Muscle layer of colon (tissue), 2 donors: Measurements from ENCODE around the gene LHFPL3.

ENCODE experiments used
- H3K27ac ChIP-seq: one replicate; pipeline ENCODE4 v1.7.0; 2013; ENCODE audit warnings: low read depth, mild to moderate bottlenecking, low read length, moderate library complexity
- H3K27me3 ChIP-seq, 2 donors: one replicate each; pipeline ENCODE4 v1.7.0; 2013; ENCODE audit warnings: low read length in 2 of 2, mild to moderate bottlenecking in 2 of 2; ENCODE audit not compliant: insufficient read depth in 2 of 2, control insufficient read depth in 1 of 2
- H3K36me3 ChIP-seq: one replicate; pipeline ENCODE4 v1.7.0; 2013; ENCODE audit warnings: mild to moderate bottlenecking, low read length; ENCODE audit not compliant: insufficient read depth
- H3K4me1 ChIP-seq: one replicate; pipeline ENCODE4 v1.7.0; 2013; ENCODE audit warnings: mild to moderate bottlenecking, low read length; ENCODE audit not compliant: insufficient read depth
- H3K4me3 ChIP-seq, 2 donors: one replicate each; pipeline ENCODE4 v1.7.0; 2013; ENCODE audit warnings: low read length in 2 of 2, low read depth in 1 of 2, mild to moderate bottlenecking in 1 of 2, moderate library complexity in 1 of 2
- H3K9ac ChIP-seq: one replicate; pipeline ENCODE4 v1.7.0; 2013; ENCODE audit warnings: low read length
- H3K9me3 ChIP-seq: one replicate; pipeline ENCODE4 v1.7.0; 2013; ENCODE audit warnings: mild to moderate bottlenecking, low read length
- donor health status: abdominal sarcoma.
- donor health status: Adenocarcinoma of cecum.

Gene LHFPL3

DNA sequence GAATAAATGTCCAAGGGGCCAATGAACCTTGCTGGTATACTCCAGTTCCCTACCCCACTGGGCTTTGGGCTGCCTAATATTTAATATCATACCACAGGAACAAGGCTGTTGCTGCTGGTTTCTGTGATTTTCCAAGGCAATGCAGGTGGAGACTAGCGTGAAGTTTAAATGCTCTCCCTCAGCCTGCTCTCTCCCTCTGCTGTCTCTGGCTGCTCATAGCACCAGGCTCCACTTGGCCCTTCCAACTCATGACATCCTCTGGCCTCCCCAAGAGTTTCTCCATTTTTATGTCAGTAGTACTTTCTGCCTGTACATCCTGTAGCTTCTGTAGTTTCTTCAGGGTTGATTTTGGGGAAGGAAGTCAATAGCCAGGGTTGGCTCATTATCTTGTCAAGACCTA, 103.5 kb downstream of the LHFPL3 start:
- Histone ChIP-seq H3K27me3 (no peaks in the 10 kb centered on the region), H3K9me3 (no peaks in the 10 kb centered on the region)

DNA sequence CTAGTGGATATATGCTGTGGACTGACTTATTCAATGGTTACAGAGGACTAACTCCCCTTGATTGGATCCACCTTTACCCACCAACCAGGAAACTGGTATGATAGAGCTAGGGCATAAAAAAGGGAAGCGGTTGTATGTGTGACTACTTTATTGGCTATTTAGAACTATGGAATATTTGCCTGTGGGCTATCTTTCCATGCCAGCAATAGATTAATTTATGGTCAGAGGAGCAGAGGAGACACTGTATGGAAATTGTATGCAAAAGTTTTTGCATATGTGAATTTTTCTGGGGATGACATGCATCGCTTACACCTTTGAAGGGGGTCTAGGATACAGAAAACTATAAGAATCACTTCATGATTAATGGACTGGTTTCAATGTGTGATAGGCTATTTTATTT, 105.7 kb downstream of the LHFPL3 start:
- H3K36me3 ChIP-seq: no peaks in the 10 kb centered on the region
- no peaks in the 10 kb centered on the region for H3K9me3 ChIP-seq
- H3K27me3 ChIP-seq: no peaks in the 10 kb centered on the region
- H3K27ac ChIP-seq: no peak overlapping the region
- no peaks in the 10 kb centered on the region for H3K4me1 ChIP-seq
- no peak overlapping the region for H3K4me3 ChIP-seq
- H3K9ac ChIP-seq: no peak overlapping the region

More for the DNA sequence above, 103.5 kb downstream of the LHFPL3 start:
- Histone ChIP-seq H3K27ac (no peak overlapping the region), H3K4me1 (no peaks in the 10 kb centered on the region), H3K4me3 (no peak overlapping the region), H3K9ac (no peak overlapping the region), H3K36me3 (no peaks in the 10 kb centered on the region)

DNA sequence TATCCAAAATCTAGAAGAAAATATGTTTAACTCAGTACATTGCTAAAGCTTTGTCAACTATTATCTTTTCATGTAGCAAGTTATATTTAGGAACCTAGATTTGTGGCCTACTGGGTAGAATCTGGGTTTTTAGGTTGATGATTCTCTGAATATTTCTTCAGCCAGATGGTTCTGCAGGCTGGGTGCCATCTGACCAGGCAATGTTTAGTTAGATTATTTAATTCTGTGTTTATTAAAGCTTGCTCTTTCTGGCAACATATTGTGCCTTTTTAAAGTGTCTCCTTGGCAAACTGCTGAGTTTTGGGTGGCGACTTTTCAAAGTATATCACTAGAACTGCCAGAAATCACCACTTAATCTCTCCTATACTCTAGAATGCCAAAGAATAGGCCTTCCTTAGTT, 114.1 kb downstream of the LHFPL3 start:
- Histone ChIP-seq H3K9ac (no peak overlapping the region), H3K4me1 (no peaks in the 10 kb centered on the region), H3K27ac (no peak overlapping the region), H3K27me3 (no peaks in the 10 kb centered on the region), H3K4me3 (no peak overlapping the region), H3K9me3 (no peaks in the 10 kb centered on the region), H3K36me3 (no peaks in the 10 kb centered on the region)

DNA sequence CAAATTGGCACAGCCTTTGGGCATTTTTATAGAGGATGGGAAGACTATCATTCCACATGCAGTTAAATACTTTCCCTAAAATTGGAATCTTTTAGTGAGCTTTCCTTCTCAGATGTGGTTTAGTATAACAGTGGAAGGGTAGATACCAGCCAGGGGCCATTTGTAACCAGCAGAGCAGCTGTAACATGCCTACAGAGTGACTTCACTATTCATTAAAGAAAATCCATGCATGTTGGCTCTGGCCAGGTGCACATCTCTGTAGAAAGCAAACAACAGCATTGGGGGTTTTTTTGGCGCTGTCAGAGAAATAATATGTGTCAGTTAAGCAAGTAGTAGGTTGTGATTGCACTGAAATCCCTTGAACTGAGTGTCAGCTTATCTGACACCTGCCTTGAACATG, 115.6 kb downstream of the LHFPL3 start:
- Histone ChIP-seq H3K4me3 (no peak overlapping the region), H3K36me3 (no peaks in the 10 kb centered on the region), H3K27ac (no peak overlapping the region), H3K9ac (no peak overlapping the region), H3K4me1 (no peaks in the 10 kb centered on the region), H3K27me3 (no peaks in the 10 kb centered on the region), H3K9me3 (no peaks in the 10 kb centered on the region)

DNA sequence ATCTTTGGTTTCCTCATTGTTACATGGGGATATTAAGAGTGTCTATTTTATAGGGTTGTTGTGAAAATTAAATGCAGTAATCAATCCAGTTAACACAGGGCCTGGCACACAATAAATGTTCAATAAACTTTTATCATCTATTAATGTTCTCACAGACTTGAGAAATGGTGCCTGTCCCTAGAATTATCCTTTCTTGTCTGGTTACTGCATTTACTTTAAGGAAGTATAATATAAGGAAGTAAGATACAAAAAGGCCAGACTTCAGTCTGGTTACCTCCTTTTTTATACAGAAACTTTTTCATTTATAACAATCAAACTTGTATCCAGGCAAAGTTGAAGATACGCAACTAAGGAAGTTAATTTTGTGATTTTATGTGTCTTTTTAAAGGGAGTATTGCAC, 117.0 kb downstream of the LHFPL3 start:
- Histone ChIP-seq H3K36me3 (no peaks in the 10 kb centered on the region), H3K9ac (no peak overlapping the region), H3K4me3 (no peak overlapping the region), H3K9me3 (no peaks in the 10 kb centered on the region), H3K4me1 (no peaks in the 10 kb centered on the region), H3K27me3 (no peaks in the 10 kb centered on the region), H3K27ac (no peak overlapping the region)

DNA sequence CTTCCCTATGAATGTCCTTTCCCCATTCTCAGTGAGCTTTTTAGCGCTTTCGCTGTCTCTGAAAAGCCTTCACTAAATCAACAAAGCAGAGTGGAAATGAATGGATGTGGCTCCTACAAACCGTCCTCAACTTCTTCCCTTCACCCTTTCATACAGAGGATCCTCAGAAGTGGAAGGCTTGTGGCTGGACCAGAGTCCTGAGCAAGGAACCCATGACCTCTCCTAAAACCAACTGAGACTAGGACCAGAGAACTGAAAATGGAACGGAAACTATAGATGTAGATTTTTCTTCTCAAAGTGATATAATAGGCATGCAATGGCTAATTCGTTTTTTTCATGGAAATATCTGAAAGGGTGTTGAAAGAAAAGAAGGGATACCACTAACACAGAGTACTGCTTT, 122.5 kb downstream of the LHFPL3 start:
- no peak overlapping the region for H3K4me3 ChIP-seq
- no peaks in the 10 kb centered on the region for H3K9me3 ChIP-seq

DNA sequence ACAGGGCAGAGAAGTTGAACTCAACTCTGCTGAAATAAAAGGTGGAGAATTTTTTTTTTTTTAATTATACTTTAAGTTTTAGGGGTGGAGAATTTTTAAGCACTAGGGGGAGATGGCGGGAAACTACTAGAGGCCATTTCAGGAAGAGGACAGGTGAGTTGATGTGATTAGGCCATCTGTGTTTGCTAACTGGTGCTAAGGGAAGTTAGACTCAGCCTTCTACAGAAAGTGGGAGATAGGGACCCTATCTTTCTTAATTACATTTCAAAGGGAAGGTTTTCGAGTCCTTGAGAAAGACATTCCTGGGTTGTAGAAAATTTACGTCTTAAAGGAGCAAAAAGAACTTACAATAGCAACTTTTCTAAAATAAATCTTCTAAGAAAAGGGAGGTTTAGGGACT, 124.8 kb downstream of the LHFPL3 start:
- Histone ChIP-seq H3K9me3 (no peaks in the 10 kb centered on the region), H3K4me3 (no peak overlapping the region), H3K9ac (no peak overlapping the region), H3K27me3 (no peaks in the 10 kb centered on the region), H3K4me1 (no peaks in the 10 kb centered on the region), H3K27ac (no peak overlapping the region), H3K36me3 (no peaks in the 10 kb centered on the region)

More for the DNA sequence above, 122.5 kb downstream of the LHFPL3 start:
- no peaks in the 10 kb centered on the region for H3K27me3 ChIP-seq
- no peaks in the 10 kb centered on the region for H3K4me1 ChIP-seq
- no peak overlapping the region for H3K9ac ChIP-seq
- H3K27ac ChIP-seq: no peak overlapping the region
- no peaks in the 10 kb centered on the region for H3K36me3 ChIP-seq

DNA sequence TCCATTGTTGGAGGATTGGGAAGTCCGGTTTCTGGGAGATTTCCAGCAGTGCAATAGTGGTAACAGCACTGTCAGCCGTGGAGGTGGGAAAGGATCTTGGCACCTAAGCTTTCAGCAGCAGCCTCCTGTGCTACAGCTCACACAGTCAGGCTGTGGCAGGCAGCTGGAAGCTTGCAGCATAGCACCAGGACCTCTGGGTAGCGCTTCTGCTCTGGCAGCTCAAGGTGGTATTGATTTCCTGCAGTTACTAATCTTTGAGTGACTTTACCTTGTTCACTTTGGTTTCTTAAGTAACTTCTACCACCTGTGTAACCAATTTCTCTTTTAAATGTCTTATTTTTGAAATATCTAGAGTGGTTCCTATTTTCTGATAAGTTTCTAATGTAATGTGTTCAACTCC, 130.5 kb downstream of the LHFPL3 start:
- Histone ChIP-seq H3K27me3 (no peaks in the 10 kb centered on the region), H3K9me3 (no peaks in the 10 kb centered on the region), H3K27ac (no peak overlapping the region), H3K9ac (no peak overlapping the region), H3K4me3 (no peak overlapping the region), H3K36me3 (no peaks in the 10 kb centered on the region), H3K4me1 (no peaks in the 10 kb centered on the region)

DNA sequence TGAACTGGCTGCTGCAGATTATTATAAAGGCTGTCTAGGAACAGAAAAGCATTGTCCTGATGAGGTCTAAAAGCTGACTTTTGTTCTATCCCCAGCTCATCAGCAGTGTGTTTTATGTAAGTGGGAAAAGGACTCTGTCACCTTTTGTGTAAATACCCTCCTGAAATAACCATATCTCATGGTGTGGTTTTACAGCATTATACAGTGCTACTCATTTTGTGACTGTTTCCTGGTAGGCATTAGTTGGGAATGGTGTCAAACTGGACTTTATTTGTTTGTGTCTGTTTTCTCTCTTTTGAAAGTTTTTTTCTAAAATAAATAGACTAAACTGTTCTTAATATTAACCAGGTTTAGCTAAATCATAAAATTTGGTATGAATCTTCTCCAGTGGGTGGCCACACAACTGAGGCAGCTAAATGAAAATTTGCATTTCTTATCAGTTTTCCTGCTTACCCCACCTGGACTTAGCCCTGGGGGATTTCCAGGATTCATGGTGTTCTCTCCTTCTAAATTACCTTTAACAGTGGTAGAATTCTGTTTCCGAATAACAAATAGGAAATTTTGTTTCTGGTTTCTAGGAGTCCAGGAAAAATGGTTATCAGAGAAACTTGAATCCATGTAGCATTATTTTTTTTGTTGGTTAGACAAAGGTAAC, 140.9 kb downstream of the LHFPL3 start:
- Histone ChIP-seq H3K27ac (no peak overlapping the region), H3K36me3 (no peaks in the 10 kb centered on the region), H3K9me3 (no peaks in the 10 kb centered on the region), H3K9ac (no peak overlapping the region), H3K27me3 (no peaks in the 10 kb centered on the region), H3K4me3 (no peak overlapping the region), H3K4me1 (no peaks in the 10 kb centered on the region)

DNA sequence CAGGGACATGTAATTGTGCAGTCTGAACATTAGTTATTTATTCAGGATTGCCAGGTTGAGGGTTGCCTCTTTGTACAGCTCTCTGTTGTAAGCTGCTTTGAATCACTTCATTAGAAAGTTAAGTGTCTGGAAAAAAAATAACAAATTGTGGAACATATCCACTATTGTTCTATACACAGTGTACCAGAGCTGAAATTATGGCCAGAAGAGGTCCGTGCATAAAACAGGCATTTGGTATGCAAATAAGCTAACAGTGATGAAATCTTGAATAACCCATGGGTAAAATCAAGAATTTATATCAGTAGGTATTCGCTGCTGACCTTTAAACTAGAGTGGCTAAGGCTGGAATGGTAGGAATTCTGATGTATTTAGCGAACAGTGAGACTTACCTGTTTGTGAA, 152.1 kb downstream of the LHFPL3 start:
- Histone ChIP-seq H3K36me3 (no peaks in the 10 kb centered on the region), H3K27ac (no peak overlapping the region), H3K4me3 (no peak overlapping the region), H3K9ac (no peak overlapping the region), H3K4me1 (no peaks in the 10 kb centered on the region), H3K9me3 (no peaks in the 10 kb centered on the region), H3K27me3 (no peaks in the 10 kb centered on the region)

DNA sequence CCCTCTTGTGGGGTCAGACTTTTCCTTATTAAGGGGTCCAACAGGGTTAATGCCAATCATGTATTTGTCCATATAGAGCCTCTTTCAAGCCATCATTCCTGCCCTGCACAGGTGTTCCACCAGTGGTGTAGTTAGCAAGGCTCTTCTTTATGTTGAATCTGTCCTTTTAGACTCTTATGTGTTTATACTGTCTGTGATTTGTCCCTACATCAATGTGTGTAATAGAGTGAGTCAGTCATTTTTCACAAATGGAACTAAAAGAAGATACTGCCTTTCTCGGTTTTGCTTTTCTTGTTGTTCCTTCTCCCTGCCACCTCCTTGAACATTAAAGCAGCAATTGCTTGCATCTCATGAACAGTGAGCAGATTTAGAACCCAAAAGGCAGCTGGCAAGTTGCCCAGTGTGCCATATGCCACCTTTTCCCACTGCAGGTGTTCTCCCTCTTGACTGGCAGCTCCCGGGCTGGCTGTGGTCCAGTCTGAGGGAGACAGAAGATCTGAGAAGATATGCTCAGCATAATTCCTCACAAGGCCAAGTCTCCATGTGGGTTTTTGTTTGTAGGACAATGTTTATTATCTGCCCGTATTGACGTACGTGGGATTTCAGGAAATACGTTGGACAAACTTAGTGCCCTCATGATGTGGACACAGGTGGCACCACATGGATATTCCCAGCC, 154.1 kb downstream of the LHFPL3 start:
- Histone ChIP-seq H3K4me1 (no peaks in the 10 kb centered on the region), H3K27me3 (no peaks in the 10 kb centered on the region), H3K36me3 (no peaks in the 10 kb centered on the region), H3K9me3 (no peaks in the 10 kb centered on the region), H3K9ac (no peak overlapping the region), H3K27ac (no peak overlapping the region), H3K4me3 (no peak overlapping the region)

DNA sequence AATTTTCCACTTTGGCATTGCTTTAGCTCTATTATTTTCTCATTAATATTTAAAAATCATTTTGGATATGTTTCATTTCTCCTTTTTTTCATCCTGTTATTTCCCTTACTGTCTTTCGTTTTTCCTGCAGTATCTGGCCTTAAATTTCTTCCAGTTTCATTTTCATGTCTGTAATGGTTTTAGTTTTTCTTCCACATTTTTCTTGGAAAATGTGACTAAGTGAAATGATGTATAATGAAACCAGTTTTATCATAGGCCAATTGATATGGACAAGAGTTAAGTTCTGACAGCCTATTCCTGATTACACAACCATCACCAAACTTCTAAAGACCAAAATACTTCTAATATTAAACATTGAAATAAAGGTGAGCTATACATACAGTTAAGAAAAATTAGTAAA, 158.5 kb downstream of the LHFPL3 start:
- no peaks in the 10 kb centered on the region for H3K36me3 ChIP-seq
- no peaks in the 10 kb centered on the region for H3K27me3 ChIP-seq
- no peak overlapping the region for H3K9ac ChIP-seq
- no peaks in the 10 kb centered on the region for H3K4me1 ChIP-seq
- no peak overlapping the region for H3K4me3 ChIP-seq
- no peaks in the 10 kb centered on the region for H3K9me3 ChIP-seq
- H3K27ac ChIP-seq: no peak overlapping the region
